ENCODE data around the gene SYPL2. TPM values are rescaled to one million over a fixed set of nuclear protein-coding genes. Genes with fewer than 3 reads are reported as not detected.
A peak's percentile ranks its signal among the peaks of the same experiment; 100 is the strongest.

Gene SYPL2
- total RNA-seq, 1 experiment from 2014 or later = not detected

DNA sequence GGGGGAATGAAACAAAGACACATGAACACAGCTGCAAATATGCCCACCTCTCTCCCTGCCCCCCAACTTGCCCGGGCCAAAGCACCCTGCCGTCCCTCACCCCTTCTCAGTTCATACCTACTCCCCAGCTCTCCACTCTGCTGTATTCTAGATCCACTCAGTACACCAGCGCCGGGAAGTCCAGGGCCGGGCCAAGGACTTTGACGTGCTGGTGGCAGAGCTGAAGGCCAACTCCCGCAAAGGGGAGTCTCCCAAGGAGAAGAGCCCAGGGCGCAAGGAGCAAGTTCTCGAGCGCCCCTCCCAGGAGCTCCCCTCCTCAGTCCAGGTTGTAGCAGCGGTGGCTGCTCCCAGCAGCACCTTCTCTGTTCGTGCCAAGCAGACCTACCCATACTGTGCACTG lies 22.4 kb downstream of the SYPL2 start:
- 0 out of 2 replicates have a peak, but pooled peaks cover 5% of the 10 kb centered on the region for H3K79me2 ChIP-seq (ENCODE audit: low read length)
- H3K9ac ChIP-seq (ENCODE audit: low read length) = no peak overlapping the region
- no peak overlapping the region for H3K27ac ChIP-seq (ENCODE audit: low read length)
- no peaks in the 10 kb centered on the region for H3K36me3 ChIP-seq (ENCODE audit: insufficient read depth, low read length)
- H3K4me3 ChIP-seq (ENCODE audit: low read length) = no peak overlapping the region
- no peaks in the 10 kb centered on the region for H3K27me3 ChIP-seq (ENCODE audit: low read length)
- peaks cover 22% of the 10 kb centered on the region for H3K4me1 ChIP-seq (ENCODE audit: low read length)
- no peak overlapping the region for H3K4me2 ChIP-seq (ENCODE audit: low read depth, low read length, poor library complexity, severe bottlenecking)
- no peak overlapping the region for H2AFZ ChIP-seq (ENCODE audit: low read length)
- H3K9me3 ChIP-seq (ENCODE audit: low read length) = no peaks in the 10 kb centered on the region
- no peaks in the 10 kb centered on the region for H3K9me2 ChIP-seq (replicated peaks; ENCODE audit: insufficient read depth, low read length)
- DNase-seq = no peak
- no peaks in the 10 kb centered on the region for H4K20me1 ChIP-seq (ENCODE audit: insufficient read depth, low read depth, low read length)

DNA sequence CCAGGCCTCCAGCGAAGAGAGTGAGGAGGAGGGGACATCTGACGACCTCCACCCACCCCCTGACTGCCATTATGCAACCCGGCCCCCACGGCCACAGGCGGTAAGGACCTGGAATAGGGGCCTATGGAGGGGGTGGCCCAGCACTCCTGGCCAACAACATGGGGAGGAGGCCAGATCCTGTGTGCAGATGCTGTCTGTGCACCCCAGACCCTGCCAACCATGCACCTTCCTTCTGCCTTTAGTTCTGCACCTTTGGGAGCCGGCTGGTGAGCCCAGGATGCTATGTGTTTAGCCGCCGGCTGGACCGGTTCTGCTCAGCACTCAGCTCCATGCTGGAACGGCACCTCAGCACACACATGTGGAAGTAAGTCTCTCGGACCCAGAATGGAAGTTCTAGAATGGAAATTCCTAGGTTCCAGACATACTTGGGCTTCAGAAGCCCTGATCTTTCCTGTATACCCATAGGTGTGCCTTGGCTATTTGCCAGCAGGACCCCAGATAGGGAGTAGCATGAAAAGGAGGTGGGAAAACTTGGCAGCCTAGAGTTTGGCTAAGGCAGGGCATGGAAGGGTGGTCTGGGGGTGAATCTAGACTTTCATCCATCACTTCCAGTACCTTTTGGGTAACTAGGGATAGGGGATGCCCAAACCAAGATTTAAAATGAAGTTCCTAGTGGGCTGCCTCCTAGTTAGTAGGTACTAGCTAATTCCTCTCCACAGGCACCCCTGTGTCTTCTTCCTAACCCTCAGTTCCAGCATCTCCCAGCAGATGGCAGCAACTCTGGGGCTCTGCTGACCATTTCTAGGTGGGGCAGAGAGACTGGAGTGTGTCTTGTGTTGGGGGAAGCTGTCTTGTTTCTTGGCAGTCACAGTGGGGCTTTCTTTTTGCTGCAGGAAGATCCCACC lies 23.9 kb downstream of the SYPL2 start:
- Histone ChIP-seq H3K36me3 (ENCODE audit: insufficient read depth, low read length) (no peaks in the 10 kb centered on the region), H3K9me3 (ENCODE audit: low read length) (no peaks in the 10 kb centered on the region), H3K4me1 (ENCODE audit: low read length) (peaks cover 19% of the 10 kb centered on the region), H3K4me3 (ENCODE audit: low read length) (no peak overlapping the region), H3K27ac (ENCODE audit: low read length) (no peak overlapping the region), H3K4me2 (ENCODE audit: low read depth, low read length, poor library complexity, severe bottlenecking) (no peak overlapping the region), H3K27me3 (ENCODE audit: low read length) (no peaks in the 10 kb centered on the region), H3K9ac (ENCODE audit: low read length) (no peak overlapping the region), H3K79me2 (ENCODE audit: low read length) (peaks cover 11% of the 10 kb centered on the region), H4K20me1 (ENCODE audit: insufficient read depth, low read depth, low read length) (no peaks in the 10 kb centered on the region), H2AFZ (ENCODE audit: low read length) (no peak overlapping the region), H3K9me2 (replicated peaks; ENCODE audit: insufficient read depth, low read length) (no peaks in the 10 kb centered on the region)
- DNase-seq = peak; percentile 89

DNA sequence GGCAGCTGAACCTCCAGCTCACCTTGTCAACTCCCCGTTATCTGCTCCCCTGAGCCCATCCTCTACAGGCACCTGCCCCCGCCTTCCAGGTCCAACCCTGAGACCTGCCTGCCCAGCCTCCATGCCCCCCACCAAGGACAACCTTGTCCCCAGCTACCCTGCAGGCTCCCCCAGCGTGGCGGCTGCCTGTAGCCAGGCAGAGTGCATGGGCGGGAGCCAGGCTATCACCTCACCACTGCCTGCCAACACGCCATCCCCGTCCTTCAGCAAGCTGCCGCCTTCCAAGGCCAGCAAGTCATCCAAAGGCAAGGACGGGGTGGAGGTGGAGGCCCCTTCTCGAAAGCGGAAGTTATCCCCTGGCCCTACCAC lies 24.6 kb downstream of the SYPL2 start:
- Histone ChIP-seq H3K9me3 (ENCODE audit: low read length) (no peaks in the 10 kb centered on the region), H3K9ac (ENCODE audit: low read length) (no peak overlapping the region), H2AFZ (ENCODE audit: low read length) (no peak overlapping the region), H3K27me3 (ENCODE audit: low read length) (no peaks in the 10 kb centered on the region), H3K36me3 (ENCODE audit: insufficient read depth, low read length) (peaks cover under 1% of the 10 kb centered on the region; the same call in 1 of the 2 replicates), H3K79me2 (ENCODE audit: low read length) (peaks cover 18% of the 10 kb centered on the region), H4K20me1 (ENCODE audit: insufficient read depth, low read depth, low read length) (no peaks in the 10 kb centered on the region), H3K4me3 (ENCODE audit: low read length) (no peak overlapping the region), H3K9me2 (replicated peaks; ENCODE audit: insufficient read depth, low read length) (no peaks in the 10 kb centered on the region), H3K4me2 (ENCODE audit: low read depth, low read length, poor library complexity, severe bottlenecking) (no peak overlapping the region), H3K4me1 (ENCODE audit: low read length) (peaks cover 18% of the 10 kb centered on the region), H3K27ac (ENCODE audit: low read length) (no peak overlapping the region)
- DNase-seq = no peak

DNA sequence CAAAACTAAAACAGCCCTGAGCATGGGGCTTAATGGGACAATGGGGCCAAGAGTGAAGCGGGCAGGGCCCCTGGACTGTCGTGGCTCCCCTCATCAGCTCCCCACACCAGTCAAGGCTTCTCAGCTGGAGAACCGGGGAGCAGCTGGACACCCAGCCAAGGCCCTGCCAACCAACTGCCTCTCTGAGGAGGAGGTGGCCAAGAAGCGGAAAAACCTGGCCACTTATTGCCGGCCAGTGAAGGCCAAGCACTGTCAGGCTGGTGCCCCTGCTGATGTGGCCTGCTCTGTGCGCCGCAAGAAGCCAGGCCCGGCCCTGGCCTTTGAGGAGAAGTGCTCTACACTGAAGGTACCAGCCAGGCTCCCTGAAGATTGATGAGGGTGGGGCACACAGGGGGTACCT lies 25.0 kb downstream of the SYPL2 start:
- Histone ChIP-seq H3K4me3 (ENCODE audit: low read length) (no peak overlapping the region), H3K9me3 (ENCODE audit: low read length) (no peaks in the 10 kb centered on the region), H3K9ac (ENCODE audit: low read length) (no peak overlapping the region), H3K9me2 (replicated peaks; ENCODE audit: insufficient read depth, low read length) (no peaks in the 10 kb centered on the region), H3K79me2 (ENCODE audit: low read length) (peaks cover 20% of the 10 kb centered on the region), H3K4me2 (ENCODE audit: low read depth, low read length, poor library complexity, severe bottlenecking) (no peak overlapping the region), H4K20me1 (ENCODE audit: insufficient read depth, low read depth, low read length) (no peaks in the 10 kb centered on the region), H3K36me3 (ENCODE audit: insufficient read depth, low read length) (peaks cover 5% of the 10 kb centered on the region; the same call in 1 of the 2 replicates), H3K27me3 (ENCODE audit: low read length) (no peaks in the 10 kb centered on the region), H3K4me1 (ENCODE audit: low read length) (peaks cover 18% of the 10 kb centered on the region), H3K27ac (ENCODE audit: low read length) (no peak overlapping the region), H2AFZ (ENCODE audit: low read length) (no peak overlapping the region)
- no peak for DNase-seq

DNA sequence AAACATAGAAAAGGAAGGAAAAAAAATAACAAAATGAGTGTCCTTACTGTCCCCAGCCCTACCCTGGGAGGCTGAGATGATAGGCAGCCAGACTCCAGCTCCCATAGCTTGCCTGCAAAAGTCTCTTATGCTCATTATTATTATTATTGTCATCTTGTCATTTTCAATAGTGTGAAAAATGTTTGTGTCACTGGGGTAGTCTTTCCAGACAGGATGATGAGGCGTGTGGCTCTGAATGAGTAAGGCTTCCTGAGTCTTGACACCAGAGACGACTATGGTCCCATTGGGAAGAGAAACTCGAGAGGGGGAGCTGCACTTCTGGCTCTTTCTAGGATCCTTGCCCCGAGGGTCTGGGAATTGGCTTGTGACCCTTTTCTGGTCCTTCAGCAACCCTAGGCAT lies 26.4 kb downstream of the SYPL2 start:
- Histone ChIP-seq H3K79me2 (ENCODE audit: low read length) (peaks cover 20% of the 10 kb centered on the region), H3K27ac (ENCODE audit: low read length) (no peak overlapping the region), H3K4me2 (ENCODE audit: low read depth, low read length, poor library complexity, severe bottlenecking) (no peak overlapping the region), H4K20me1 (ENCODE audit: insufficient read depth, low read depth, low read length) (no peaks in the 10 kb centered on the region), H2AFZ (ENCODE audit: low read length) (no peak overlapping the region), H3K9me3 (ENCODE audit: low read length) (no peaks in the 10 kb centered on the region), H3K36me3 (ENCODE audit: insufficient read depth, low read length) (peaks cover 6% of the 10 kb centered on the region; the same call in 1 of the 2 replicates), H3K4me1 (ENCODE audit: low read length) (peaks cover 24% of the 10 kb centered on the region), H3K9ac (ENCODE audit: low read length) (peak overlapping the region; percentile 74; the same call in 1 of the 2 replicates), H3K27me3 (ENCODE audit: low read length) (no peaks in the 10 kb centered on the region), H3K9me2 (replicated peaks; ENCODE audit: insufficient read depth, low read length) (no peaks in the 10 kb centered on the region), H3K4me3 (ENCODE audit: low read length) (no peak overlapping the region)
- no peak for DNase-seq

DNA sequence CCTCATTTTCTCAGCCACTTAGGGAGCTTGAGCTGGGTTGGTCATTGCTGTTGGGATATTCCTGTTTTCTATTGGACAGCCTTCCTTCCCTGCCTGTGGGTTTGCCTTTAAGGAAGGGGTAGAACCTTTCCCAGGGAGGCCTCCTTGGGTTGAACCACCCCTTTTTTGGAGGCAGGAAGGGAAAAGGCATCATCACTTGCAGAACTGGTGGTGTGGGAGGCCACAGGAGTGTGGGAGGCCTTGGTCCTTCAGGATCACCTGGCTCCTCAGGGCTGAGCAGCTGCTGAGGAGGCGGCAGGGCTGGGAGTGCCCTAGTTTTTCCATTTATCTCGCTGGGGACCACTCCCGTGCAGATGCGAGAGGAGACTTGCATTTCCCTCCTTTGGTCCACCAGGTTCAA lies 26.9 kb downstream of the SYPL2 start:
- H3K4me1 ChIP-seq (ENCODE audit: low read length) = peaks cover 28% of the 10 kb centered on the region
- H3K9ac ChIP-seq (ENCODE audit: low read length) = peak overlapping the region; percentile 74
- peaks cover 20% of the 10 kb centered on the region for H3K79me2 ChIP-seq (ENCODE audit: low read length)
- H3K27me3 ChIP-seq (ENCODE audit: low read length) = no peaks in the 10 kb centered on the region
- peaks cover 6% of the 10 kb centered on the region; the same call in 1 of the 2 replicates for H3K36me3 ChIP-seq (ENCODE audit: insufficient read depth, low read length)
- no peaks in the 10 kb centered on the region for H3K9me3 ChIP-seq (ENCODE audit: low read length)
- no peaks in the 10 kb centered on the region for H4K20me1 ChIP-seq (ENCODE audit: insufficient read depth, low read depth, low read length)
- H3K4me3 ChIP-seq (ENCODE audit: low read length) = peak overlapping the region; percentile 85; the same call in 1 of the 2 replicates
- no peaks in the 10 kb centered on the region for H3K9me2 ChIP-seq (replicated peaks; ENCODE audit: insufficient read depth, low read length)
- peak overlapping the region; percentile 76 for H3K4me2 ChIP-seq (ENCODE audit: low read depth, low read length, poor library complexity, severe bottlenecking)
- H2AFZ ChIP-seq (ENCODE audit: low read length) = peak overlapping the region; percentile 81; the same call in 1 of the 2 replicates
- H3K27ac ChIP-seq (ENCODE audit: low read length) = no peak overlapping the region
- no peak for DNase-seq

DNA sequence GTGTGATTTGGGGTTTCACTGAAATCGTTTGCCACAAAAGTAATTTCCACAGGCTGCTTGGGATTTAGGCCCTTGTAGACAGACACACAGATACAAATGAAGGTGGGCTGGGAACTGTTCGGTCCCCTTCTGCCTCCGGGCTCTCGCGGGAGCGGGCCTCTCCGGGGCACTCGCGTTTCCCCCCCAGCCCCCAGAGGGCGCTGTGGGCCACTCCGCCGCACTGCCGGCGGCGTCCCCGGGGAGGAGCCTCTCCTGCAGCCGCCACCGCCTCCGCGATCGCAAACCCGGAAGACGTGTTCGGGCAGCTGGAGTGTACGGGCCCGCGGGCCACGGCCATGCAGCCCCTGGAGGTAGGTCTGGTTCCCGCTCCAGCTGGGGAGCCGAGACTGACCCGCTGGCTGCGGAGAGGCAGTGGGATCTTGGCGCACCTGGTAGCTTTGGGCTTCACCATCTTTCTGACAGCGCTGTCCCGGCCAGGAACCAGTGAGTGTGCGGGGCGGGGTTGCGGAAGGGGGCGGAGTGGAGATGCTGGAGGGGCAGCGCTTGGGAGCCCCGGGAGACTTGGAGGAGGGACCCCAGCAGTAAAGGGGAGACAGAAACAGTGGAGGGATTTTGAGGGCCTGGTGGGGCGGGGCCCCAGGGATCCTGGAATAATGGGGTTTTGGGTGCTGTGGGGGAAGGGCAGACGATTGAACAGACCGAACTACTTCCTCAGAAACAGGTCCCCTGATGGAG lies 27.6 kb downstream of the SYPL2 start, which contains the start of gene CYB561D1:
Gene CYB561D1 (plus strand): TSS at position 290 of the 735 bp plus-strand sequence. CDS start 46 bp downstream, at position 336.
- H3K4me3 ChIP-seq (ENCODE audit: low read length) = peak within 1 kb of the TSS; percentile 85
- H3K9me2 ChIP-seq (replicated peaks; ENCODE audit: insufficient read depth, low read length) = no peaks in the 10 kb centered on the region
- peaks cover 20% of the 10 kb centered on the region for H3K79me2 ChIP-seq (ENCODE audit: low read length)
- peaks cover 4% of the 10 kb centered on the region; the same call in 1 of the 2 replicates for H4K20me1 ChIP-seq (ENCODE audit: insufficient read depth, low read depth, low read length)
- H2AFZ ChIP-seq (ENCODE audit: low read length) = peak within 1 kb of the TSS; percentile 81
- H3K4me1 ChIP-seq (ENCODE audit: low read length) = peaks cover 35% of the 10 kb centered on the region
- peak within 1 kb of the TSS; percentile 12; the same call in 1 of the 2 replicates for H3K27ac ChIP-seq (ENCODE audit: low read length)
- no peaks in the 10 kb centered on the region for H3K9me3 ChIP-seq (ENCODE audit: low read length)
- no peaks in the 10 kb centered on the region for H3K27me3 ChIP-seq (ENCODE audit: low read length)
- peak within 1 kb of the TSS; percentile 74 for H3K9ac ChIP-seq (ENCODE audit: low read length)
- peak within 1 kb of the TSS; percentile 76 for H3K4me2 ChIP-seq (ENCODE audit: low read depth, low read length, poor library complexity, severe bottlenecking)
- DNase-seq = peak; percentile 96
- H3K36me3 ChIP-seq (ENCODE audit: insufficient read depth, low read length) = peaks cover 6% of the 10 kb centered on the region; the same call in 1 of the 2 replicates

DNA sequence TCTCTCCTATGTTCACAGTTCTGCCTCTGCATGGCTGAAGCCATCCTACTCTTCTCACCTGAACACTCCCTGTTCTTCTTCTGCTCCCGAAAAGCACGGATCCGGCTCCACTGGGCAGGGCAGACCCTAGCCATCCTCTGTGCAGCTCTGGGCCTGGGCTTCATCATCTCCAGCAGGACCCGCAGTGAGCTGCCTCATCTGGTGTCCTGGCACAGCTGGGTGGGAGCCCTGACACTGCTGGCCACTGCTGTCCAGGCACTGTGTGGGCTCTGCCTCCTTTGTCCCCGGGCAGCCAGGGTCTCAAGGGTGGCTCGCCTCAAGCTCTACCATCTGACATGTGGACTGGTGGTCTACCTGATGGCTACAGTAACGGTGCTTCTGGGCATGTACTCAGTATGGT lies 29.4 kb downstream of the SYPL2 start:
- H3K79me2 ChIP-seq (ENCODE audit: low read length) = peaks cover 20% of the 10 kb centered on the region
- H3K27ac ChIP-seq (ENCODE audit: low read length) = no peak overlapping the region
- H3K9me3 ChIP-seq (ENCODE audit: low read length) = no peaks in the 10 kb centered on the region
- no peak overlapping the region for H2AFZ ChIP-seq (ENCODE audit: low read length)
- peak overlapping the region; percentile 9; the same call in 1 of the 2 replicates for H3K9ac ChIP-seq (ENCODE audit: low read length)
- H3K36me3 ChIP-seq (ENCODE audit: insufficient read depth, low read length) = peaks cover 11% of the 10 kb centered on the region; the same call in 1 of the 2 replicates
- no peak overlapping the region for H3K4me3 ChIP-seq (ENCODE audit: low read length)
- H4K20me1 ChIP-seq (ENCODE audit: insufficient read depth, low read depth, low read length) = peaks cover 13% of the 10 kb centered on the region; the same call in 1 of the 2 replicates
- peak overlapping the region; percentile 76 for H3K4me2 ChIP-seq (ENCODE audit: low read depth, low read length, poor library complexity, severe bottlenecking)
- no peaks in the 10 kb centered on the region for H3K27me3 ChIP-seq (ENCODE audit: low read length)
- no peak for DNase-seq
- no peaks in the 10 kb centered on the region for H3K9me2 ChIP-seq (replicated peaks; ENCODE audit: insufficient read depth, low read length)
- H3K4me1 ChIP-seq (ENCODE audit: low read length) = peaks cover 37% of the 10 kb centered on the region

Measured in Karpas-422 (cell line).